GM23338 (cell line): ENCODE data around the gene MACROD1. TPM values are rescaled to one million over a fixed set of nuclear protein-coding genes. Genes with fewer than 3 reads are reported as not detected.

Experiments
- ATAC-seq: fragments of 200-7000 bp; cut with Tn5 transposase; 3 replicates; pipeline ENCODE4 v1.9.1; 2020
- DNase-seq: peaks from one replicate; pipeline ENCODE4 v3.0.0-alpha.2; 2015; ENCODE audit warnings: low spot score
- H2AFZ ChIP-seq: fragments of 200-600 bp; sonication (generic); 2 replicates; pipeline ENCODE4 v1.8.0; 2016; ENCODE audit warnings: antibody characterized with exemption, mild to moderate bottlenecking, moderate library complexity
- H3F3A ChIP-seq: fragments of 200-600 bp; sonication (generic); replicated peaks from 2 replicates; pipeline ENCODE4 v1.8.0; 2017; ENCODE audit warnings: antibody characterized with exemption, mixed run types, low read depth
- H3K27ac ChIP-seq: fragments of 200-600 bp; sonication (generic); 2 replicates; pipeline ENCODE4 v1.6.1; 2016; ENCODE audit warnings: low read depth
- H3K27me3 ChIP-seq: fragments of 200-600 bp; sonication (generic); 2 replicates; pipeline ENCODE4 v1.8.0; 2016; ENCODE audit warnings: mild to moderate bottlenecking, mixed run types, moderate library complexity; ENCODE audit not compliant: insufficient read depth
- H3K36me3 ChIP-seq: fragments of 200-600 bp; sonication (generic); 2 replicates; pipeline ENCODE4 v1.8.0; 2016; ENCODE audit warnings: mild to moderate bottlenecking; ENCODE audit not compliant: insufficient read depth
- H3K4me1 ChIP-seq: fragments of 200-600 bp; sonication (generic); 2 replicates; pipeline ENCODE4 v1.8.0; 2016; ENCODE audit warnings: mild to moderate bottlenecking, moderate library complexity; ENCODE audit not compliant: insufficient read depth
- H3K4me2 ChIP-seq: fragments of 200-600 bp; sonication (generic); 2 replicates; pipeline ENCODE4 v1.7.1; 2017; ENCODE audit warnings: mixed run types
- H3K4me3 ChIP-seq: fragments of 200-600 bp; sonication (generic); 2 replicates; pipeline ENCODE4 v1.6.1; 2016; ENCODE audit warnings: mixed run types
- H3K79me2 ChIP-seq: fragments of 200-600 bp; sonication (generic); replicated peaks from 2 replicates; pipeline ENCODE4 v1.8.0; 2017; ENCODE audit warnings: mild to moderate bottlenecking; ENCODE audit not compliant: insufficient read depth
- H3K9me2 ChIP-seq: fragments of 200-600 bp; sonication (generic); 2 replicates; pipeline ENCODE4 v1.8.0; 2017; ENCODE audit not compliant: insufficient read depth
- H4K20me1 ChIP-seq: fragments of 200-600 bp; sonication (generic); replicated peaks from 2 replicates; pipeline ENCODE4 v1.8.0; 2017; ENCODE audit warnings: mild to moderate bottlenecking; ENCODE audit not compliant: insufficient read depth
- H3K27ac Mint-ChIP-seq: 2 replicates; pipeline ENCODE4 v1.8.0; 2020; ENCODE audit warnings: inconsistent platforms, mild to moderate bottlenecking, moderate library complexity, mixed read lengths
- H3K27me3 Mint-ChIP-seq: 3 replicates; pipeline ENCODE4 v1.8.0; 2022; ENCODE audit warnings: low read depth, mild to moderate bottlenecking, moderate library complexity, mixed read lengths, inconsistent platforms; ENCODE audit not compliant: insufficient read depth, poor library complexity
- H3K36me3 Mint-ChIP-seq: 3 replicates; pipeline ENCODE4 v1.8.0; 2021; ENCODE audit warnings: low read depth, mild to moderate bottlenecking, inconsistent platforms, moderate library complexity, mixed read lengths
- H3K4me1 Mint-ChIP-seq: 3 replicates; pipeline ENCODE4 v1.8.0; 2020; ENCODE audit warnings: mild to moderate bottlenecking, inconsistent platforms, mixed read lengths
- H3K4me3 Mint-ChIP-seq: 3 replicates; pipeline ENCODE4 v1.8.0; 2021; ENCODE audit warnings: moderate library complexity, mild to moderate bottlenecking, inconsistent platforms, mixed read lengths
- H3K9me3 Mint-ChIP-seq: 3 replicates; pipeline ENCODE4 v1.8.0; 2020; ENCODE audit warnings: moderate library complexity, mild to moderate bottlenecking, inconsistent platforms, mixed read lengths
- CREB1 ChIP-seq: fragments of 250-450 bp; sonication (Bioruptor Pico); IDR thresholded peaks from 2 replicates; pipeline ENCODE4 v1.5.0; 2020; ENCODE audit warnings: low read depth, mild to moderate bottlenecking, moderate library complexity
- CTCF ChIP-seq, 2 experiments: fragments of 200-600 bp in 1 of 2; sonication (generic) in 1 of 2; conservative IDR thresholded peaks; 2 replicates each; pipeline versions ENCODE4 v1.5.1 to v1.6.1; 2016 to 2017; ENCODE audit warnings: antibody characterized with exemption in 2 of 2, low read depth in 2 of 2, mild to moderate bottlenecking in 2 of 2, moderate library complexity in 1 of 2
- EZH2 ChIP-seq: fragments of 200-600 bp; sonication (generic); IDR thresholded peaks from one replicate; pipeline ENCODE4 v1.8.0; 2017; ENCODE audit warnings: antibody characterized with exemption, mild to moderate bottlenecking, low read depth; ENCODE audit not compliant: unreplicated experiment
- EZH2phosphoT487 ChIP-seq: fragments of 200-600 bp; sonication (generic); IDR thresholded peaks from one replicate; pipeline ENCODE4 v1.8.1; 2018; ENCODE audit warnings: antibody characterized with exemption; ENCODE audit not compliant: unreplicated experiment
- JUNB ChIP-seq: IDR thresholded peaks from one replicate; pipeline ENCODE4 v1.6.1; 2016; ENCODE audit warnings: antibody characterized with exemption; ENCODE audit not compliant: unreplicated experiment
- NANOG ChIP-seq: IDR thresholded peaks from 2 replicates; pipeline ENCODE4 v1.6.1; 2016; ENCODE audit warnings: antibody characterized with exemption, borderline replicate concordance
- REST ChIP-seq: IDR thresholded peaks from one replicate; pipeline ENCODE4 v1.6.1; 2018; ENCODE audit warnings: antibody characterized with exemption; ENCODE audit not compliant: unreplicated experiment
- STAT1 ChIP-seq: IDR thresholded peaks from one replicate; pipeline ENCODE4 v1.6.1; 2016; ENCODE audit warnings: antibody characterized with exemption; ENCODE audit not compliant: unreplicated experiment
- ZNF331 ChIP-seq: fragments of 250-450 bp; sonication (Bioruptor Pico); IDR thresholded peaks from 2 replicates; pipeline ENCODE4 v1.5.0; 2020; ENCODE audit warnings: low read depth, mild to moderate bottlenecking, moderate library complexity
- polyA plus RNA-seq: library from polyadenylated mRNA; unstranded; fragments of >200 nt; fragmentation: Nextera tagmentation; extraction: Ambion mirVana; gene quantifications from 2 replicates; pipeline ENCODE4 v1.2.1, GENCODE V29; 2016
- total RNA-seq: library from RNA; depleted of rRNA; stranded (reverse); fragments of >200 nt; shearing (Covaris generic); gene quantifications from 2 replicates; pipeline ENCODE4 v1.2.3, GENCODE V29; 2014
- TF ChIP-seq, protein P1 (sequence below): IDR thresholded peaks from 2 replicates; pipeline ENCODE4 v1.6.1; 2016; ENCODE audit warnings: antibody characterized with exemption

MACROD1 gene
- total and polyA plus RNA-seq, 2 experiments from 2014 or later, result 33.0 to 51.6 TPM

GRCh38 chr11:63993100-63993499 lies 172.8 kb downstream of the MACROD1 start:
- Histone ChIP-seq H3K4me1 (peaks cover 8% of the 10 kb centered on the region), H3K9me2 (no peaks in the 10 kb centered on the region), H3K36me3 (peaks cover 11% of the 10 kb centered on the region; the same call in 1 of the 2 replicates), H2AFZ (no peak overlapping the region), H3K27me3 (no peaks in the 10 kb centered on the region), H3K4me3 (no peak overlapping the region), H3F3A (peaks cover 25% of the 10 kb centered on the region), H3K79me2 (peaks cover 22% of the 10 kb centered on the region), H3K27ac (no peak overlapping the region), H3K4me2 (no peak overlapping the region), H4K20me1 (peaks cover 13% of the 10 kb centered on the region)
- Mint-ChIP-seq H3K4me1 (peaks cover 14% of the 10 kb centered on the region), H3K27ac (no peak overlapping the region), H3K36me3 (peaks cover 83% of the 10 kb centered on the region), H3K9me3 (no peaks in the 10 kb centered on the region; the same call in 2 of the 3 replicates), H3K4me3 (no peak overlapping the region), H3K27me3 (peaks cover 9% of the 10 kb centered on the region)
- ATAC-seq (no peak), DNase-seq (no peak)
- TF ChIP-seq CTCF (conservative IDR thresholded peaks at IDR 0.05; ENCODE audit: low read depth in 2 of 2), result no peak
- TF ChIP-seq STAT1, result no peak
- TF ChIP-seq REST, result no peak
- no peak for TF ChIP-seq EZH2phosphoT487
- TF ChIP-seq JUNB, result no peak
- no peak for TF ChIP-seq EZH2
- no peak for TF ChIP-seq CREB1
- TF ChIP-seq, protein P1, sequence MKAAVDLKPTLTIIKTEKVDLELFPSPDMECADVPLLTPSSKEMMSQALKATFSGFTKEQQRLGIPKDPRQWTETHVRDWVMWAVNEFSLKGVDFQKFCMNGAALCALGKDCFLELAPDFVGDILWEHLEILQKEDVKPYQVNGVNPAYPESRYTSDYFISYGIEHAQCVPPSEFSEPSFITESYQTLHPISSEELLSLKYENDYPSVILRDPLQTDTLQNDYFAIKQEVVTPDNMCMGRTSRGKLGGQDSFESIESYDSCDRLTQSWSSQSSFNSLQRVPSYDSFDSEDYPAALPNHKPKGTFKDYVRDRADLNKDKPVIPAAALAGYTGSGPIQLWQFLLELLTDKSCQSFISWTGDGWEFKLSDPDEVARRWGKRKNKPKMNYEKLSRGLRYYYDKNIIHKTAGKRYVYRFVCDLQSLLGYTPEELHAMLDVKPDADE, result no peak
- no peak for TF ChIP-seq ZNF331
- TF ChIP-seq NANOG, result no peak

- DNase-seq, result no peak
- H3F3A ChIP-seq, result peaks cover 28% of the 10 kb centered on the region
- no peaks in the 10 kb centered on the region; the same call in 2 of the 3 replicates for H3K9me3 Mint-ChIP-seq
- peaks cover 36% of the 10 kb centered on the region for H3K79me2 ChIP-seq
- H3K4me1 ChIP-seq, result peaks cover 9% of the 10 kb centered on the region; the same call in 1 of the 2 replicates
- H3K36me3 ChIP-seq, result peaks cover 12% of the 10 kb centered on the region; the same call in 1 of the 2 replicates
- peaks cover 10% of the 10 kb centered on the region for H3K27me3 Mint-ChIP-seq
- no peaks in the 10 kb centered on the region for H3K9me2 ChIP-seq
- H3K4me2 ChIP-seq, result no peak overlapping the region
- peaks cover 23% of the 10 kb centered on the region for H4K20me1 ChIP-seq
- no peak overlapping the region for H3K4me3 Mint-ChIP-seq
- H3K27ac Mint-ChIP-seq, result no peak overlapping the region
- H3K27me3 ChIP-seq, result no peaks in the 10 kb centered on the region
- no peak overlapping the region for H2AFZ ChIP-seq
- H3K4me3 ChIP-seq, result no peak overlapping the region
- H3K36me3 Mint-ChIP-seq, result peaks cover 80% of the 10 kb centered on the region
- ATAC-seq, result no peak
- peaks cover 13% of the 10 kb centered on the region for H3K4me1 Mint-ChIP-seq
- H3K27ac ChIP-seq, result no peak overlapping the region
These were observed 174.4 kb downstream of the MACROD1 start for GRCh38 chr11:63991558-63991957.
